Activated B cell treated with CpG ODN at 0.5 μM for 24 hours (primary cell): Measurements from ENCODE around the gene KIAA0930. TPM values are rescaled to one million over a fixed set of nuclear protein-coding genes. Genes with fewer than 3 reads are reported as not detected.

Experiments used
- ATAC-seq: fragments of 200-7000 bp; cut with Tn5 transposase; one replicate; pipeline ENCODE4 v1.10.0; 2021; ENCODE audit warnings: low read depth, mild to moderate bottlenecking, moderate library complexity
- CTCF ChIA-PET: fragments of 350-600 bp; sonication (Branson Sonifier 250); formaldehyde crosslinking; loops from one replicate; lab custom pipeline; 2021; ENCODE audit warnings: antibody characterized with exemption; lab: Charles Lee
- POLR2A ChIA-PET: fragments of 350-600 bp; sonication (Branson Sonifier 250); formaldehyde crosslinking; loops from one replicate; lab custom pipeline; 2021; ENCODE audit warnings: antibody characterized with exemption; lab: Charles Lee
- DNase-seq: peaks from one replicate; pipeline ENCODE4 v3.0.0; 2022
- H3K27ac Mint-ChIP-seq: one replicate; pipeline ENCODE4 v1.8.0; 2020; ENCODE audit warnings: mixed read lengths
- H3K27me3 Mint-ChIP-seq: one replicate; pipeline ENCODE4 v1.8.0; 2021; ENCODE audit warnings: mixed read lengths
- H3K36me3 Mint-ChIP-seq: one replicate; pipeline ENCODE4 v1.8.0; 2021; ENCODE audit warnings: low read depth, mixed read lengths
- H3K4me1 Mint-ChIP-seq: one replicate; pipeline ENCODE4 v1.8.0; 2021; ENCODE audit warnings: mixed read lengths
- H3K4me3 Mint-ChIP-seq: one replicate; pipeline ENCODE4 v1.8.0; 2020; ENCODE audit warnings: mild to moderate bottlenecking, mixed read lengths
- H3K9me3 Mint-ChIP-seq: one replicate; pipeline ENCODE4 v1.8.0; 2020; ENCODE audit warnings: mixed read lengths
- intact Hi-C: fragments of 100-400 bp; cut with micrococcal nuclease; formaldehyde crosslinking; loops from one replicate; pipeline ENCODE4 v1.15.1; 2024
- total RNA-seq: library from RNA; stranded (reverse); gene quantifications from 2 replicates; pipeline ENCODE4 v1.2.3, GENCODE V29; 2022
- TF ChIP-seq, protein P1 (sequence below): fragments of 200-600 bp; IDR thresholded peaks from one replicate; pipeline ENCODE4 v1.8.0; 2022; ENCODE audit warnings: antibody characterized with exemption, mild to moderate bottlenecking

KIAA0930 gene
- total RNA-seq, 1 donor from 2014 or later = 42.2 TPM

DNA sequence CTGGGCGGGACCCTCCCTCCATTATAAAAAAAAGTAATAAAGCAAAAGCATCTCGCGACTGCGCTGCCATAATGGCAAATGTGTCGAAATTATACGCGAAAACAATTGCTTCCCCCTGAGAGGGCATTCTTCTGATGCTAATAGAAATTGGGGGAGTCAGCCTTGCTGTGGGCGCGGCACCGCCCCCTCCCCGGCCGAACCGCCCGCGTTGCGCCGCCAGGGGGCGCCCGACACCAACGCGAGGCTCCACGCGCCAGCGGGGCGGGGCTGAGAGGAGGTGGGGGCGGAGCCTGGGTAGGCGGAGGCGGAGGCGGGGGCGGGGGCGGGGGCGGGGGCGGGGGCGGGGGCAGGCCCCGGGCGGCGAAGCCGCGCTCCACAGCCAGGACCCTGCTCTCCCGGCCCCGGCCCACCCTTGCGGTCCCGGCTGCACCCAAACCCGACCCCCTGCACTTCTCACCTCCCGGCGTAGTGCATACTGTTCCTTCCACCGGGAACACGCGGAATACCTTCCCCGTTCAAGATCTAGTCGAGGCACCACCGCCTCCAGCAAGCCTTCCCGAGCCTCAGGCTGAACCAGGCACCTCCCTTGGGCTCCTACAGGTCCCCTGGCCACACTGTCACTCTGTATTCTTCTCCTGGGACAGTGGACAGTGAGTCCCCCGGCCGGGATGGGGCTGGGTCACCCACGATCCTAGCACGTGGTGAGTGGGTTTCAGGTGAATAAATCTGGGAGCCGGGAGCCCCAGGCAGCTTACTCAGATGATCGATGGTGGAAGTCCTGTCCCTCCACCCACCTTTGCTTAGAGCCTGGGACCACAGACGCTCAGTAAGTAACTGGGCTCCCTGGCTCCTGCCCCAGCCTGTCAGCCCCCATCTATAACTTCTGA lies 28.5 kb upstream of the KIAA0930 start:
- Mint-ChIP-seq H3K4me3 (peak overlapping the region; percentile 85), H3K27ac (no peak overlapping the region), H3K36me3 (no peaks in the 10 kb centered on the region), H3K27me3 (peaks cover 4% of the 10 kb centered on the region), H3K4me1 (peaks cover 20% of the 10 kb centered on the region), H3K9me3 (no peaks in the 10 kb centered on the region)
- peak; percentile 94 for DNase-seq
- peak; percentile 96 for ATAC-seq
- TF ChIP-seq, protein P1, sequence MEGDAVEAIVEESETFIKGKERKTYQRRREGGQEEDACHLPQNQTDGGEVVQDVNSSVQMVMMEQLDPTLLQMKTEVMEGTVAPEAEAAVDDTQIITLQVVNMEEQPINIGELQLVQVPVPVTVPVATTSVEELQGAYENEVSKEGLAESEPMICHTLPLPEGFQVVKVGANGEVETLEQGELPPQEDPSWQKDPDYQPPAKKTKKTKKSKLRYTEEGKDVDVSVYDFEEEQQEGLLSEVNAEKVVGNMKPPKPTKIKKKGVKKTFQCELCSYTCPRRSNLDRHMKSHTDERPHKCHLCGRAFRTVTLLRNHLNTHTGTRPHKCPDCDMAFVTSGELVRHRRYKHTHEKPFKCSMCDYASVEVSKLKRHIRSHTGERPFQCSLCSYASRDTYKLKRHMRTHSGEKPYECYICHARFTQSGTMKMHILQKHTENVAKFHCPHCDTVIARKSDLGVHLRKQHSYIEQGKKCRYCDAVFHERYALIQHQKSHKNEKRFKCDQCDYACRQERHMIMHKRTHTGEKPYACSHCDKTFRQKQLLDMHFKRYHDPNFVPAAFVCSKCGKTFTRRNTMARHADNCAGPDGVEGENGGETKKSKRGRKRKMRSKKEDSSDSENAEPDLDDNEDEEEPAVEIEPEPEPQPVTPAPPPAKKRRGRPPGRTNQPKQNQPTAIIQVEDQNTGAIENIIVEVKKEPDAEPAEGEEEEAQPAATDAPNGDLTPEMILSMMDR = no peak
- ChIA-PET POLR2A (interaction anchor here (2.5 kb wide), 1 partner anchor 19 kb away, joined by 11 read pairs; no protein-coding TSS in a partner anchor), CTCF (interaction anchor here (1.0 to 1.9 kb wide), 2 partner anchors 34 to 163 kb away, joined by 3 to 5 read pairs; no protein-coding TSS in a partner anchor)
- intact Hi-C loops = loop anchor here (1.0 to 2.0 kb wide), 6 partner anchors 15 to 284 kb away; partner anchors contain the start of genes FAM118A and UPK3A

DNA sequence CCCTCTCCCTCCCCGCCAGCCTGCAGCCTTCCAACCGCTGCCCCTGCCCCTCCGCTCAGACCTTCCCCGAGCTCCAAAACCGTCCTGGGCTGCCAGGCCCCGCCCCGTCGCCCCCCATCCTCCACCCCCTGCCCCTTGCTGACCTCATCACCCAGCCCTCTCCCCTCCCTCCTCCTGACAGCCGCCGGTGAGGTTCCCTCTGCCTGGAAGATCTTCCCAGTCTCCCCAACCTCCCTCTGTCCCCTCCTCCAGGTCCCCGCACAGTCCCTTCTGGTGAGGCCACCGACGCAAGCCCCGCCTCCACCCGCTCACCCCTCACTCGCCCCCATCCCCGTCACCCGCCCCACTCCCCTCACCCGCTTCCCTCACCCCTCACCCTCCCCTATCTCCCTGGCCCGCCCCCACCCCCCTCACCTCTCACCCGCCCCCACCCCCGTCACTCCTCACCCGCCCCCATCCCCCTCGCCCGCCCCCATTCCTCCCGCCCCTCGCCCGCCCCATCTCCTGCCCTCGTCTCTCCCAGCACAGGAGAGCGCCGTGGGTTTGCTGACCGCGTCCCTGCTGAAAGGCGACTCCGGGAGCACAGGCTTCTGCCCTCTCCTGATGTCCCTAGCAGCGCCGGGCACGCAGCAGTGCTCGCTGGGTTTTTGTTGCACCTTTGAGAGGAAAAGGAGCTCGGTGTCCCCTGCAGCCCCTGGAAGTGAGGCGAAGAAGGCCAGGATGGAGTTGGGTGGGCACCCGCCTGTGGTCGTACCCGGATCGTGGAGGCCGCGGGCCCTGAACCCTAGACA lies 27.7 kb upstream of the KIAA0930 start:
- Mint-ChIP-seq H3K36me3 (no peaks in the 10 kb centered on the region), H3K9me3 (no peaks in the 10 kb centered on the region), H3K4me3 (peak overlapping the region; percentile 85), H3K27me3 (peaks cover 4% of the 10 kb centered on the region), H3K27ac (no peak overlapping the region), H3K4me1 (peaks cover 29% of the 10 kb centered on the region)
- no peak for ATAC-seq
- DNase-seq = no peak
- ChIA-PET POLR2A (interaction anchor here (0.9 to 2.5 kb wide), 2 partner anchors 20 to 172 kb away, joined by 5 to 11 read pairs; no protein-coding TSS in a partner anchor), CTCF (interaction anchor here (1.0 to 1.9 kb wide), 3 partner anchors 33 to 166 kb away, joined by 3 to 5 read pairs (median 4); no protein-coding TSS in a partner anchor)
- TF ChIP-seq, protein P1 = no peak
- intact Hi-C loops = loop anchor here (2.0 kb wide), 1 partner anchor 284 kb away; no protein-coding TSS in a partner anchor

DNA sequence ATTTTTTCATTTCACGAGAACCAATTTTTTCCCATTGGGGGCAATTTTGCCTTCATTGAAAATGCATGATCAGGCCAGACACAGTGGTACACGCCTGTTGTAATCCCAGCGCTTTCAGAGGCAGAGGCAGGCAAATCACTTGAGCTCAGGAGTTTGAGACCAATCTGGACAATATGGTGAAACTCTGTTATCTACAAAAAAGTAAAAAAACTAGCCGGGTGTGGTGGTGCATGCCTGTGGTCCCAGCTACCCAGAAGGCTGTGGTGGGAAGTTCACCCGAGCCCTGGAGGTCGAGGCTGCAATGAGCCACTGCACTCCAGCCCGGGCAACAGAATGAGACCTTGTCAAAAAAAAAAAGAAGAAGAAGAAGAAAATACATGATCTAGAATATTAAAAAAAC lies 24.8 kb upstream of the KIAA0930 start:
- DNase-seq (no peak), ATAC-seq (no peak)
- POLR2A ChIA-PET = interaction anchor here (0.7 to 1.0 kb wide), 3 partner anchors 8 to 28 kb away, joined by 3 read pairs; no protein-coding TSS in a partner anchor
- TF ChIP-seq, protein P1 = no peak
- Mint-ChIP-seq H3K9me3 (no peaks in the 10 kb centered on the region), H3K4me3 (no peak overlapping the region), H3K27ac (no peak overlapping the region), H3K36me3 (no peaks in the 10 kb centered on the region), H3K4me1 (peaks cover 52% of the 10 kb centered on the region), H3K27me3 (peaks cover under 1% of the 10 kb centered on the region)
- CTCF ChIA-PET = no interaction called here
- intact Hi-C loops = no loop called here

DNA sequence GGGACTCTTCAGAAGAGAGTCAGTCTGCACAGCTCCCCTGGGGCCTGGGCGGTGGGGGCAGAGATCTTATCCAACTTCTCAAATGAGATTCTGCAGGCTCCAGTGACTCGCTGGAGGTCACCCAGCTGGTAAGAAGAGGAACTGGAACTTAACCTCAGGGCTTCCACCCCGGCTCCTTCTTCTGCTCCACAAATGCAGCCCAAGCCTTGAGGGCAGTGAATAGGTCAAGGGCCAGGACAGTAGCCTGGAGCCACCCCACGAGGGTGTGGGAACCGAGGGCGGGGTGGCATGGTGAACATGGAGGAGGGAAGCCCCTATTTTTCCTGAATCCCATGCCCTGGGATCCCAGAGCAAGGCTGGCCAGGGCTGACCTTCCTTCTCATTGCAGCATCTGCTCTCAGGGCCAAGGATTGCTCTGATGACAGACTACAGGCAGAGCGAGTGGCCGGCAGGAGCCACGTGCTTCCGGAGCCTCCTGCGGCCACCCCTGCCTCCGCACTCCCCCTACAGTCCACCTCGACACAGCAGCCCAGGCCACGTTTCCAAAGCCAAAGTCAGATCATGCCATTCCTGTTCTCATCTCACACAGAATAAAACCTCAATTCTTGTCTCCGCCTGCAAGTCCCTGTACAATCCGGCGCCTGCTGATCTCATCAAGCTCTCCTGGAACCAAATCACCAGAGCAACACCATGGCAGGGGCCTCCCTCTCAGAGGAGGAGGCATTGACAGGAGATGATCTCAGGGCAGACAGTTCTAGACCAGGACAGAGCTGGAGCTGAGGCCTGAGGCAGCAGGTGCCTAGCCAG lies 23.0 kb upstream of the KIAA0930 start:
- POLR2A ChIA-PET = interaction anchor here (0.7 to 3.4 kb wide), 13 partner anchors 16 to 684 kb away, joined by 3 to 27 read pairs (median 4); partner anchors contain the start of gene NUP50
- intact Hi-C loops = loop anchor here (1.0 to 5.0 kb wide), 6 partner anchors 17 to 161 kb away; partner anchors contain the start of gene NUP50
- CTCF ChIA-PET = interaction anchor here (1.2 to 1.4 kb wide), 2 partner anchors 24 to 28 kb away, joined by 4 read pairs; no protein-coding TSS in a partner anchor
- Mint-ChIP-seq H3K27ac (peak overlapping the region; percentile 81), H3K27me3 (no peaks in the 10 kb centered on the region), H3K36me3 (no peaks in the 10 kb centered on the region), H3K4me3 (peak overlapping the region; percentile 77), H3K9me3 (no peaks in the 10 kb centered on the region), H3K4me1 (peaks cover 52% of the 10 kb centered on the region)
- ATAC-seq = peak; percentile 97
- peak; percentile 78 for DNase-seq
- TF ChIP-seq, protein P1 = no peak
